CMK (cell line): ENCODE data around the gene TAS1R3.
A peak's percentile ranks its signal among the peaks of the same experiment; 100 is the strongest.

Experiments used
- DNase-seq: peaks from one replicate; pipeline ENCODE4 v3.0.0-alpha.2; 2010; ENCODE audit warnings: low read depth

Gene TAS1R3

GRCh38 chr1:1295154-1295923 is 35.7 kb upstream of the TAS1R3 start:
- no peak for DNase-seq

DNA sequence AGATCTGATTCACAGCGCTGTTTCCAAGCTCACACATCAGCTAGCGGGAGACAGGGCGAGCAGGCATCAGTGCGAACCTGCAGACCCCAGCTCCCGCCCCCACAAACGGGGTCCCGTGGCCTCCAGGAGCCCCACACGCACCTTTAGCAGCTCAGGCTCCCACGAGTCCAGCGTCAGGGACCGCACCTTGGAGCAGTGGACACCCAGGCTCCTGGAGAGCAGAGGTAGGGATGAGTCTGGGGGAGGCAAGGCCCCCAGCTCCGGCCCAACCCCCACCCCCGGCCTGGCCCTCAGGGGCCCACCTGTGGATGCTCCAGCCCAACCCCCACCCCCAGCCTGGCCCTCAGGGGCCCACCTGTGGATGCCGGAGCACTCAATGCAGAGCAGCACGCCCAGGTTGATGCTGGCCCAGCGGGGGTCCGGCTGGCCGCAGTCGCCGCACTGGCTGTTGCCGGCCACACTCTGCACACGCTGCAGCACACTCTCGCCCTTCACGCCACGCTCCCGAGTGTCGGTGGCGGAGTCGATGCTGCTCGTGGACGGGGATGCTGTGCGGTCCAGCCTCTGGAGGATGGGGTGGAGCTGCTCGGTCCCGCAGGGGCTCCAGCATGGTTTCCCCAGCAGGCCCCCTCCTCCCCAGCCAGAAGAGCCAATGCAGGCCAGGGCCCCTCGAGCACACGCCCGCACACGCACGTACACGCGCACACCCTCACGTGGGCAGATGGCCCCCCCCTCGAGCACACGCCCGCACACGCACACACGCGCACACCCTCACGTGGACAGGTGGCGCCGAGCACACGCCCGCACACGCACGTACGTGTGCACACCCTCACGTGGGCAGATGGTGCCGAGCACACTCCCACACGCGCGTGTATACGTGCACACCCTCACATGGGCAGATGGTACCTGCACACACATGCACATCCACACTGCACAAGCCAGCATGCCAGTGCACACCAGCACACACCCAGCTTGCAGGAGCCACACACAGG is 34.7 kb upstream of the TAS1R3 start:
- no peak for DNase-seq

GRCh38 chr1:1297802-1298424 is 33.2 kb upstream of the TAS1R3 start:
- no peak for DNase-seq

DNA sequence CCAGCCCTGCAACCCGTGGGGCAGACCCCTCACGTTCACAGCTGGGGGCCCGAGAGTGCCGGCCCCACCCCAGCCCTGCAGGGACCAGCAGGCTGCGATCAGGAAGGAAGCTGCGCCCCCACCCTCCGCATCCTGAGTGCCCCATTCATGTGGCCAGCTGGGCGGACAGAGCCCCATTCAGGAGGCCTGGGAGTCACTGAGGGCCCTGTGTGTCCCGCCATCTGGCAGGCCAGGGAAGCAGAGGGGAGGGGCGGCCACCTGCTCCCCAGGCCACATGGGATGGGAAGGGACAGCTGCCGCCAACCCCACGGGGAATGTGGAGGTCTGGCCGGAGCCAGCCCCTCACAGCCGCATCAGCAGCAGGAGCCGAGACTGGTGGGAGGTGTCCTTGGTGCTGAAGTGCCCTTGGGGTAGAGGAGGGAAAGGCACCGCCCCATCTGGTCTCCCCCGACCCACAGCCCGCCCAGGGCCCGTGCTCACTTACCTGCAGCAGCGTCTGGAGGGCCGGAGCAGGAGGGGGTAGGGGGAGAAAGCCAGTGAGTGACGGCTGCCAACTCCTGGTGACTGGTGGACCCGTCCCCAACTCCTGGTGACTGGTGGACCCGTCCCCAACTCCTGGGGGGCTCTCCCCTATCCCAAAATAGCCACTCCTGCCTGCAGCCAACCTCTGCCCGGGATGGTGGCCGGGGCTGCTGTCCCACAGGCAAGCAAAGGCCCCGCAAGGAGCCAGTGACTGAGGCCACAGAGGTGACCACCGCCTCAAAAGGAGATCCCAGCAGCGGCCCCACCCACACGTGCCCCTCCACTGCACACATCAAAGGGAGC is 32.0 kb upstream of the TAS1R3 start:
- DNase-seq: no peak

DNA sequence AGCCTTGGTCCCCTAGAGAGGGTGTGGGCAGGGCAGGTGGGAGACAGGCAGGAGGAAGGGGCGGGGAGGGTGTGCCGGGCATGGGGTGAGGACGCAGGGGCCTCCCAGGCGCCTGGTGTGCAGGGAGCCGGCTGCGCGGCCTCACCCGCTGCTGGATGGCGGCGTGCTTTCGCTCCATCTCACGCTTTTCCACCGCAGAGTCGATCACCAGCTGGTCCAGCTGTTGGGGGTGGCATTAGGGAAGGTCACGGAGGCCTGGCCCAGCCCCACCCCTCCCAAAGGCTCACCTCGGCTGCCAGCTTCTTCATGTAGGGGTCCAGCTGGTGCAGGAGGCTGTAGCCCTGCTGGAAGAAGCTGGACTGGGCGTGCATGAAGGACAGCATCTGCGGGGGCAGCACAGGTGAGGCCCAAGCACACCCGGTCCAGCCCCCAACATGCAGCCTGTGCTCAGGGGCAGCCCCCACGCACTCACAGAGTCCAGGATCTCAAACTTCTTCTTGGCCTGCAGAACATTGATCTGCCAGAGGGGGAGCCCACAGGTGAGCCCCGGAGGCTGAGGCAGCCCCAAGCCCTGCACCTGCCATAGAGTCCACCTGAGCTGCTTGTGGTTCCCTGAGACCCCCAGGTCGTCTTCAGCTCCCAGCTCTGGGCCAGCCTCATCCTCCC is 31.3 kb upstream of the TAS1R3 start:
- DNase-seq: no peak

DNA sequence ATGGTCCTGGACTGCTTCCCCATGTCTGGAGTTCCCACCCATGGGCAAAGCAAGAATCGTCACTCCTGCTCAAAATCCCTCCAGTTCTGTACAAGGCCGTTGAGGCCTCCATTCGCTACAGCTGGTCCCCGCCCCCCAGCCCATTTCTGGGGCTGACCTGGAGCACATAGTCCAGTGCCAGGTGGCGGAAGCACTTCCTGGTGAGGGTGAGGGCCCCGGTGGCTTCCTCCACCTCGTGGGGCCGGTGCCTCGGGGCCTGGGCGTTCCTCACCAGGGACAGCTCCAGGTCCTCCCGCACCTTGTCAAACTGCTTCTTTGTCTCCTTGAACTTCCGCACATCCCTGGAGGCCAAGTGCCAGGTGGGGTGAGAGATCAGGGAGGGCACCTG is 30.7 kb upstream of the TAS1R3 start:
- DNase-seq: no peak

GRCh38 chr1:1302006-1302430 is 29.1 kb upstream of the TAS1R3 start:
- DNase-seq: no peak

GRCh38 chr1:1302951-1303509 is 28.1 kb upstream of the TAS1R3 start:
- no peak for DNase-seq

DNA sequence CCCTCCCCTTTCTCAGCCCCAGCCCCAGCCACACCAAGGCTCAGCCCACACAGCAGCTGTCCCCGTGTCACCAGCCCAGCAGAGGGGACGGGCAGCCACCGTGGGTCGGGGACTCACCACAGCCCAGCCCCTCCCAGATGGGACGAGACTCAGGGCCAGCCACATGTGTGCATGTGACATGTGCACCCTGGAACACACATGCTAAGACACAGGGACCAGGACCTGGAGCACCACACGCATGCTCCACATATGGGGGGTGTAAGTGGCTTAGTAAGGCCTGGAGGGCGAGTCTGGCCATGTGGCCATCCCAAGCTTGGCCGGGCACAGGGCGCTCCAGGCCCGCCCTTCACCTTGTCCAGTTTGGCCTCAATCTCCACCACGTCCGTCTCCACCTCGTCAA is 27.3 kb upstream of the TAS1R3 start:
- DNase-seq: no peak

- DNase-seq: no peak
Measured at GRCh38 chr1:1304331-1305299, 26.5 kb upstream of the TAS1R3 start.

DNA sequence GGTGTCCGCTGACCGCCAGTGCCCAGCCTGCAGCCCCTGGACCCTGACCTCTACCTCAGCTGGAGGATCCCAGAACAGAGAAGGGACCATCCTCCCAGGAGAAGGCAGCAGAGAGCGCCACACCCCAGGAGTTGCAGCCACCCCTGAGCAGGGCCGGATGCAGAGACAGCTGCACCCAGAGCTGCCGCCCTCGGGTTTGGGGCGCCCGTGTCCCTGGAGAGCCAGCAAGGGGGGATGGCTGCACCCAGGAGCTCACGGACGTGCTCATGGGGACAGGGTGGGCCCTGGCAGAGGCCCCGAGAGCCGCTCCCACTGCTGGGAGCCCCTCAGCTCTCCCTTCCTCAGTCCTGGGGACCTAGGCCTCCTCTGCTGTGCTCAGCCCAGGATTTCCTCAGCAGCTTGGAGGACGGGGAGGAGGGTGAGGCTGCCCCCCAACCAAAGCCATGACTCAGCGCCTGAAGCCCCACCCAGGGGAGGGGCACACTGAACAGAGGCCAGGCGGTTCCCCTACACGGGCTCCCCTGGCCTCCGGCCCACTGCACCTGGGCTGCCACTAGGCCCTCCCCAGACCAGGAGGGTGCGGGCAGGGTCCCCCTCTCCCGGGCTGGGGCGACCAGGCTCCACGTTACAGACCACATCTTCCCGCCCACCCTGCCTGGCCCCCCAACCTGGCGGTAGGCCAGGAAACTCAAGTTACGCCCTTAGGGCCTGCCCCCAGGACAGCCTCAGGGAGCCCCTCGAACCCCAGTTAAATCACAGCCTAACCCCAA is 25.6 kb upstream of the TAS1R3 start:
- no peak for DNase-seq

DNA sequence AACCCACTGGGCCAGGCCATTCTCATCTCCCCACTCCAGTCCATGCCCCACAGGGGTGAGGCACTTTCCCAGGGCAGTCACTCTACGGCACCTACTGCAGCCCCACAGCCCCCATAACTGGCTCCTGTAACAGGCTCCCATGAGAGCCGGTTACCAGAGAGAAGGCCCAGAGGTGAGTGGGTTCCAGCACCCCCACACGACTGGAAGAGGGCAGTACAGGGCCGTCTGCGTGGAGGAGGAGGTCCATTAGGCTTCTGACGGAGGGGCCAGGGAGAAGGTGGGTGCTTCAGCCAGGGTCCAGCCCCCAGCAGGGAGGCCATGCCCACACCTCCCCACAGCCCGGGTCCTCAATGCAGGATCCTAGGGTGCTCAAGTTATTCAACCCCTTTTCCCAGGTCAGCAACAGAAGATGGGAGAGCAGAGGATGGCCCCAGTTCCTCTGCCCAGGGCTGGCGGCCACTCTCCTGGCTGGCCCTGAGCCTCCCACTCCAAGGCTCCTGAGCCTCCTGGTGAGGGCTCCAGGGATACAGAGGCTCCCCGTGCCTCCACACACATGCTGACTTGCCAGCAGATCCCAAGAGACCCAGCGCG is 24.9 kb upstream of the TAS1R3 start:
- DNase-seq: no peak

- DNase-seq: no peak
Measured at GRCh38 chr1:1306661-1307260, 24.3 kb upstream of the TAS1R3 start.

DNA sequence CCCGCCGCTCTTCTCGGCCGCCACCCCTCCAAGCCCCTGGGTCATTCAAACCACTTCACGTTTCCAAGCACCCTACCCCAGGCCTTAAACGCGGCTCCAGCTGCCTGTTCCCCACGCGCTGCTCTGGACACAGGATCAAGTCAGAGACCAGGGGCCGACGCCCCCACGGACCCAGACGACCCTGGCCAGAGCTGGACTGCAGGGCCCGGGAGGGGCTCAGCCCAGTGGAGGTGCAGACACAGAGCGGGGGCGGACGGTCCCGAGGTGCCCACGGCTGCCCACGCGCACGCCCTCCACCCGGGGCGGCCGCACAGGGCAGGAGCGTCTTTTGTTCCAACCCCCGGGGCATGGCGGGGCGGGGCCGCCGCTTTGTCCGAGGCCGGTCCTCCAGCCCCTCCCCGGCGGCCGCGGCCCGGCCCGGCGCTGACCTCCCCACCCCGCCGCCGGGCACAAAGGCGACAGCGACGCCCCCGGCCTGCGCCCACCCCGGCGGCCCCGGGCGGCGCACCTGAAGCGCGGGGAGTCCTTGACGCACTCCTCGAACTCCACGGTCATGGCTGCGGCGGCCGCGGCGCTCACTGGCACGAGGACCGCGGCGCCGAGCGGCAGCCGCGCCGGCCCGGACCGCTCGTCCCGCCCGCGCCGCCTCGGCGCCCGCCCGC is 23.7 kb upstream of the TAS1R3 start:
- no peak for DNase-seq

DNA sequence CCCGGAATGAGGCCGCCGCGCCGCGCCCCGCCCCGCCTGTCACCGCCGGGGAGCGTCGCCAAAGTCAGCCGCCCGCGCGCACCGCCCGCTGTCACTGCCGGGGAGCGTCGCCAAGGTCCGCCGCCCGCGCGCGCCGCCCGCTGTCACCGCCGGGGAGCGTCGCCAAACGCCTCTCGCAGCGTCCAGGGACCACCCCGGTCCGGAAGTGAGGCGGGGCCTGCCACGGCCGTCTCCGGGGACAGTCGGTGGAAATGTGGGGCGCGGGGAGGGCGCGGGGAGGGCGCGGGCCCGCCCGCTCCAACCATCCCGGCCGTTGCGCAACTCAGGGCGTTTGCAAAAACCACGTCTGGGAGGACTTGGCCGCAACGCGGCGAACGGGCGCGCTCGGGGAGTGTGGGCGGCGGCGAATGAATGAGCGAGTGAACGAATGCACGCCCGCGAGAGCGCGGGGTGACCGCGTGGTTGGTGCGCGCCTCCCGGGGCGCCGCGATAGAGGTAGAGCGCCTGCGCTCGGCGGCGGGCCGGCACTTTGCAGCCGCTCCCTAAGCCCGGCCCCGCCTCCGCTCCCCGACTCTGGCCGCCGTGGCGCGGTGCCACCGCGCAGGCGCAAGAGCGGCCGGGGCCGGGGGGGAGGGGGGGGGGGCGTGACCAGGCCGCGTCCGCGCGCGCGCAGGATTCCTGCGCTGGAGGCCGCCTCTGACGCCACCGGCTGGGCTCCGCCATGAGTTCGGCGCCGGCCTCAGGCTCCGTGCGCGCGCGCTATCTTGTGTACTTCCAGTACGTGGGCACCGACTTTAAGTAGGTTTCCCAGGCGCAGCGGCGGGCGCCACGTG is 22.9 kb upstream of the TAS1R3 start, which contains the start of the genes ACAP3 and PUSL1:
Gene ACAP3, minus strand, starts transcription at position 8 of the 833 bp plus-strand sequence. CDS start 115 bp downstream, outside the sequence.
Gene PUSL1, plus strand, starts transcription at position 675 of the 833 bp plus-strand sequence. Its CDS starts 47 bp downstream, at position 722.
- DNase-seq: peak; percentile 89

DNA sequence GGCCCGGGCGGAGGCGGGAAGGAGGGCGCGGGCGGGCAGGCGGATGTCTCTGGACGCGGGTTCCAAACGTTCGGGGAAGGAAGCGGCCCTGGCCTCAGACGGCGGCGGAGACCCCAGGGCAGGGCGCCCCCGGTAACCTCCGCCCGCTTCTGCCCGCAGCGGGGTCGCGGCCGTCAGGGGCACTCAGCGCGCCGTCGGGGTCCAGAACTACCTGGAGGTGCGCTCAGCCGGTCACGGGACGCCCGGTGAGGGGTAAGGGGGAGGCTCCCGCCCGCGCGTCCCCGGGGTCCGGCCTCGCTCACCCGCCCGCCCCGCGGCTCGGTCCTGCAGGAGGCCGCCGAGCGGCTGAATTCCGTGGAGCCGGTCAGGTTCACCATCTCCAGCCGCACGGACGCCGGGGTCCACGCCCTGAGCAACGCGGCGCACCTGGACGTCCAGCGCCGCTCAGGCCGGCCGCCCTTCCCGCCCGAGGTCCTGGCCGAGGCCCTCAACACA is 22.3 kb upstream of the TAS1R3 start:
- no peak for DNase-seq
